ENCODE results near the gene SLC4A5.

Gene SLC4A5

DNA sequence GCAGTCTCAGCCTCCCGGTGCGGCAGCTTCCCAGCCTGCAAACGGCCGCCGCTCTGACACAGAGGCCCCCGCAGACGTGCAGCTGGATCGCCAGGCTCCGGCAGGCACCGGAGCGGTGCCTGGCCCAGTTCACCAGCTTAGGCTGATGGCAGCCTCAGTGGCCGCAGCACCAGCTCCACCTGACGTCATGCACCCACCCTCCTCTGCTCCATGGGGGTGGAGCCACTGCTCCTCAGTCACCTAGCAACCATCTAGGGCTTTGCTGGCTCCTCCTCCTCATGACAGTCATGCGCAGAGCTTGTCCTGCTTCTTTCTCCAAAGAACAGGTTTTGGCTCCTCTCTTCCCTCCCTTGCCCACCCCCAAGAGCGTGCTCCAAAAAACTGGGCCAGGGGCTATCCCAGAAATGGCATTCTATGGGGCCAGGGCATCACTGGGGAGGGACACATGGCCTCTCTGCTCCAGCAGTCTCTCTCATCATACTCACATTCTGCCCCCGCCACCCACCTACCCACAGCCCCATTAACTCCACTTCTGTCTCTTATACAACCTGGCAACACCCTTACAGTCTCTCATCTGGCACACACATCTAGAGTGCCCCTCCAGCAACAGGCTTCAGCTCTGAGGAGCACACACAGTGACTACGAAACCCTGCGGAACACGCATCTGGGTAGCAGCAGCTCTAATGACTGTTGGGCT, 31.4 kb upstream of the SLC4A5 start:
- FAIRE-seq (peak; percentile 79), DNase-seq (ENCODE audit: insufficient read length, low spot score) (peak; percentile 99)
- TF ChIP-seq, protein P1, sequence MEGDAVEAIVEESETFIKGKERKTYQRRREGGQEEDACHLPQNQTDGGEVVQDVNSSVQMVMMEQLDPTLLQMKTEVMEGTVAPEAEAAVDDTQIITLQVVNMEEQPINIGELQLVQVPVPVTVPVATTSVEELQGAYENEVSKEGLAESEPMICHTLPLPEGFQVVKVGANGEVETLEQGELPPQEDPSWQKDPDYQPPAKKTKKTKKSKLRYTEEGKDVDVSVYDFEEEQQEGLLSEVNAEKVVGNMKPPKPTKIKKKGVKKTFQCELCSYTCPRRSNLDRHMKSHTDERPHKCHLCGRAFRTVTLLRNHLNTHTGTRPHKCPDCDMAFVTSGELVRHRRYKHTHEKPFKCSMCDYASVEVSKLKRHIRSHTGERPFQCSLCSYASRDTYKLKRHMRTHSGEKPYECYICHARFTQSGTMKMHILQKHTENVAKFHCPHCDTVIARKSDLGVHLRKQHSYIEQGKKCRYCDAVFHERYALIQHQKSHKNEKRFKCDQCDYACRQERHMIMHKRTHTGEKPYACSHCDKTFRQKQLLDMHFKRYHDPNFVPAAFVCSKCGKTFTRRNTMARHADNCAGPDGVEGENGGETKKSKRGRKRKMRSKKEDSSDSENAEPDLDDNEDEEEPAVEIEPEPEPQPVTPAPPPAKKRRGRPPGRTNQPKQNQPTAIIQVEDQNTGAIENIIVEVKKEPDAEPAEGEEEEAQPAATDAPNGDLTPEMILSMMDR (IDR thresholded peaks at IDR 0.05; ENCODE audit: insufficient read depth, missing control alignments) = no peak

DNA sequence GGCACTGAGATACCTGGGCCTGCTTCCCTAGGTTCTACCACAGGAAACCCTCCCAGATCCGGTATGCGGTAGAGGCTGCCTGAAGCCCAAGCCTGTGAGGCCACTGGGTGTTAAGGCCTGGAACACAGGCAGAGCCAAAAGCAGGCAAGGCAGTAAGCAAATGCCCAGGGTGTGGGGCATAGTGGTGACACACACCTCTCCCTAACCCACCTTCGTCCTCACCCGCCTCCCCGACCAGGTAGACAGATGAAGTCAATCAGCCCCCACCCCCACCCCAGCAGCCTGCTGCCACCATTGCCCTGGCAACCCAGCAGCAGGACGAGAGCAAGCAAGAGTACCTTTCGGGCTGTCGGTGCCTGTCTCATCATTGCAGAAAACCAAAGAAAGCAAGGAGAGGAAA, 30.8 kb upstream of the SLC4A5 start:
- FAIRE-seq (no peak), DNase-seq (ENCODE audit: insufficient read length, low spot score) (no peak)
- TF ChIP-seq, protein P1 (IDR thresholded peaks at IDR 0.05; ENCODE audit: insufficient read depth, missing control alignments) = no peak

DNA sequence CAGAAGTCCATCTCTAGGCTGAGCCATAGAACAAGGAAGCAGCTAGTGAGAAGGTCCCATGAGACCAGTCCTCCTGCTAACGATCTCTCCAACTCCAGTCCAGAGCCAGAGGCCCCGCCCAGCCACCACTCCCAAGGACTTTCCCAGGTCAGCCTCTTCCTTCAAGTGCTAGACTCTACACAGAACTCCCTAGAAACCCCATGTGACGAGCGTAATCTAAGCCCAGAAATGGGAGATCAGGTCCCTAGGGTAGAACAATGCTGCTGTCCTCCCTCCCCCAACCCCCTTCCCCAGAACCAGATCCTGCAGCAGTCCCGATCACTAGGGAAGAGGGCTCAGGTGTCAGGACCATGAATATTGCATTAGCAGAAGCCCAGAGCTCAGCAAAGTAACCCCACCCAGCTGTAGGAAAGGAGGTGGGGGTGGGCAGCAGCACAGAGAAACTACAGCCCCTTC, 30.0 kb upstream of the SLC4A5 start:
- TF ChIP-seq, protein P1 (IDR thresholded peaks at IDR 0.05; ENCODE audit: insufficient read depth, missing control alignments) = no peak
- FAIRE-seq = no peak
- no peak for DNase-seq (ENCODE audit: insufficient read length, low spot score)

DNA sequence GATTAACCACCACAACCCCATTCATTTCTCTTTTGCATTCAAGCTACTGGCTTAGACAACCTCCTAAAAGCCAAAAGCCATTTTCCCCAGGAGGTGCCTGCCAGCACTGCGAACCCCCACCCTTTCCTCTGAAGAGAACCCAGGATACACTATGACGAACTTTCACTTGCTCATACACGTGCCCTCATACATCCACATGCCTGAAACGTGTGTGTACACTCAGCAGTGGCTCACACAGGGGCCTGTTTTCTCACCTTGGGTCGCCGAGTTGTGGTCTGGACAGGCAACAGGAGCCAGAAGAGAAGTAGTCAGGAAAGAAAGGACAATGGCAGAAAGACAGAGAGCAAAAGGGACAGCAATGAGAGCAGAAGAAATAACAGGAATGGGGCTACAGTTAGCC, 29.5 kb upstream of the SLC4A5 start:
- FAIRE-seq = no peak
- no peak for DNase-seq (ENCODE audit: insufficient read length, low spot score)
- TF ChIP-seq, protein P1 (IDR thresholded peaks at IDR 0.05; ENCODE audit: insufficient read depth, missing control alignments) = no peak

DNA sequence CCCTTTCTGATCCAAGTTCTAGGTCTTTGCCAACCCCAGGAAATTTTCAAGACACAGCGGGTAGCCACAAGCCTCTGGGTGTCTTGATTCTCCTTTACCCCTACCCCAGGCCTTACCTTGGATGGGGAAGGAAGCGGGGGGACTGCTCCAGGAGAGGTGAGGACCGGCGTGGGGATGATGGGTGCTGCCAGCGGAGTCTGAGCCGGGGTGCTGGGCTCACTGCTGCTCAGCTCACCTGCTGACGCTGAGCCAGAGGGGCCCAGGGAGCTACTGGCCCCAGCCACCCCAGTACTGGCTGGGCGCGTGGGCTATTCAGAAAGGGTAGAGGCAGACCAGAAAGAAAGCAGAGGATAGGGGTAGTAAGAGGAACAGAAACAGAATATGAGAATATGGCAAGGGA, 28.2 kb upstream of the SLC4A5 start:
- TF ChIP-seq, protein P1 (IDR thresholded peaks at IDR 0.05; ENCODE audit: insufficient read depth, missing control alignments) = no peak
- FAIRE-seq (no peak), DNase-seq (ENCODE audit: insufficient read length, low spot score) (no peak)

DNA sequence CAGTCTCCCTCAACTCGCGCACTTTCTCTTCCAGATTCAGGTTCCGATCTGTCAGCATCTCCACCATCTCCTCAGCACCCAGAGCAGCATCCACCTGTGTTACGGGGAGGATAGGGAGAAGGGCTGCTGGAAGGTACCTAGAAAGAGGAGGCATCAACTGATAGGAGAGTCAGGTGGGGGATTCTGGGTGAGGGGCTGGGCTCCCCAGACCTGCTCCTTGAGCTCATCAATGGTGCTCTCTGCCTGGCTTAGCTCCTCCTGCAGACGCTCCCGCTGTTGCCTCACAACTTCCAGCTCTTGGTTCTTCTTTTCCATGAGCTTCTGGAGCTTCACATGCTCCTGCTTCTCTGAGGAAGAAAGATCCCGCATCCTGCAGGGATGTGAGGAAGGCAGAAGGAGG, 26.8 kb upstream of the SLC4A5 start:
- TF ChIP-seq, protein P1 (IDR thresholded peaks at IDR 0.05; ENCODE audit: insufficient read depth, missing control alignments) = no peak
- FAIRE-seq (no peak), DNase-seq (ENCODE audit: insufficient read length, low spot score) (no peak)

DNA sequence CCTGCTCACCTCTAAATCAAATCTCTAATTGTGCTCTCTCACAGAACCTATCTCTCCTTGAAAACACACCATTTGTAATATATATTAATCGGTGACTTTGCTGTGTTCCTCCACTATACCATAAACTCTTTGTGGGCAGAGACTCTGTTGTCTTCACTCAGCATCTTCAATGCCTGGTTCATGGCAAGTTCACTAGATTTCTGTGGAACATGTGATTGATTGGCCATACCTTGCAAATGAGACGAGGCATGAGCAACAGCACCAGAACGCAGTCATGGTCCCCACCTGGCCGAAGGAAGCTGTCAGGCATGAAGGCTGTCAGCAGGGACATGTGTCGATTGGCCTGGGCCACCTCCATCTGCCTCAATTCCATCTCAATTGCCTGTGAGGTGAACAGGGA, 25.3 kb upstream of the SLC4A5 start:
- FAIRE-seq (no peak), DNase-seq (ENCODE audit: insufficient read length, low spot score) (no peak)
- TF ChIP-seq, protein P1 (IDR thresholded peaks at IDR 0.05; ENCODE audit: insufficient read depth, missing control alignments) = no peak
